HL-60 (cell line): ENCODE results near the gene COX7A1.

Experiments used
- CTCF ChIP-seq: IDR thresholded peaks from one replicate; pipeline ENCODE4 v1.5.1; 2011; ENCODE audit warnings: low read length, control low read depth, inconsistent platforms; ENCODE audit not compliant: insufficient read depth
- GABPA ChIP-seq: IDR thresholded peaks from 2 replicates; pipeline ENCODE4 v1.6.1; 2012; ENCODE audit warnings: low read depth
- POLR2AphosphoS5 ChIP-seq: IDR thresholded peaks from 2 replicates; pipeline ENCODE4 v1.6.1; 2012; ENCODE audit warnings: low read depth
- REST ChIP-seq: IDR thresholded peaks from 2 replicates; pipeline ENCODE4 v1.6.1; 2012; ENCODE audit warnings: low read depth; ENCODE audit not compliant: insufficient replicate concordance
- SPI1 ChIP-seq: IDR thresholded peaks from 2 replicates; pipeline ENCODE4 v1.6.1; 2012; ENCODE audit warnings: low read depth, mild to moderate bottlenecking, borderline replicate concordance

- TF ChIP-seq CTCF = no peak
- TF ChIP-seq POLR2AphosphoS5 = no peak
- no peak for TF ChIP-seq REST
- TF ChIP-seq GABPA = no peak
- no peak for TF ChIP-seq SPI1
These were observed 9.8 kb downstream of the COX7A1 start for GRCh38 chr19:36142496-36142895.
